HG03159 (cell line): ENCODE results near the gene HLA-DRB1.
"Not testable (repeated sequence)": the region's sequence is repeated elsewhere in the genome, so short reads cannot be mapped to it uniquely, and the experiment has no call there.

ENCODE experiments used
- ATAC-seq: cut with Tn5 transposase; IDR thresholded peaks from one replicate; pipeline ENCODE4 v1.9.1; 2021; ENCODE audit warnings: mild to moderate bottlenecking, moderate library complexity; ENCODE audit not compliant: unreplicated experiment

HLA-DRB1 gene

GRCh38 chr6:32609731-32610640 lies 20.3 kb upstream of the HLA-DRB1 start:
- ATAC-seq: peak; percentile 86

DNA sequence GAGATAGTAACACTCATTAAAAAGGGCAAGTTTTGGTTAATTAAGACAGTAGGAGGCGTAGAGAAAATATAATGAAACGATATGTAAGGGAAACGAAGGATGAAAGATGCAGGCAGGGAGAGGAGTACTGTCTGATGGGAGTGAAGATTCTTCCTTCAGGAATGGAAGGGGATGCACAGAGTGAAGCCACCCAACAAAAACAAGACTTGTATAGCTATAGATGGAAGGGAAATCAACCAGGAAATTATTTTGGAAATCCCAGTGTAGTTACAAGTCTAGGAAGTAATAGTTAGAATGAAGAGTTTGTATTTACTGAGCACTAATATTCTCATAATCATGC lies 19.7 kb upstream of the HLA-DRB1 start:
- ATAC-seq: no peak

DNA sequence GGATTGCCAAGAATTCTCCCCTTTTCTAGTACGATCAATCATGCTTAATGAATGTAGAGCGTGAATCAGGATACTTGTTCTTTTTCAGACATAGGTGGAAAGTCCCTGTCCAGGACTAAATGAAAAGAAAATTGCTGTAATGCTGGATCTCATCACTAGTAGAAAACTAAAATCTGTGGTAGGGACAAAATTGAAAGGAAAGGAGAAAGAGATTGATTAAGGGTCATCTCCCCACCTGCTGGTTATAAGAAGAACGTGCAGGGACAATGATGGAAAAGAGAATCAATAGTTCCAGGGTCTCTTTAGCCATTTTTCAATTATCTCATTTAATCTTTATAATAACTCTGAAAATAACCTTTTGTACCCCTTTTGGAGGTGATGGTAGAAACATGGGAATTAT lies 18.7 kb upstream of the HLA-DRB1 start:
- ATAC-seq: no peak

- ATAC-seq: no peak
These were observed 18.3 kb upstream of the HLA-DRB1 start for GRCh38 chr6:32607988-32608298.

GRCh38 chr6:32607263-32607987 lies 17.8 kb upstream of the HLA-DRB1 start:
- no peak for ATAC-seq

- ATAC-seq: no peak
These were observed 14.8 kb upstream of the HLA-DRB1 start for GRCh38 chr6:32604434-32604877.

GRCh38 chr6:32603888-32604287 lies 14.2 kb upstream of the HLA-DRB1 start:
- no peak for ATAC-seq

GRCh38 chr6:32603222-32603621 lies 13.6 kb upstream of the HLA-DRB1 start:
- ATAC-seq: no peak

DNA sequence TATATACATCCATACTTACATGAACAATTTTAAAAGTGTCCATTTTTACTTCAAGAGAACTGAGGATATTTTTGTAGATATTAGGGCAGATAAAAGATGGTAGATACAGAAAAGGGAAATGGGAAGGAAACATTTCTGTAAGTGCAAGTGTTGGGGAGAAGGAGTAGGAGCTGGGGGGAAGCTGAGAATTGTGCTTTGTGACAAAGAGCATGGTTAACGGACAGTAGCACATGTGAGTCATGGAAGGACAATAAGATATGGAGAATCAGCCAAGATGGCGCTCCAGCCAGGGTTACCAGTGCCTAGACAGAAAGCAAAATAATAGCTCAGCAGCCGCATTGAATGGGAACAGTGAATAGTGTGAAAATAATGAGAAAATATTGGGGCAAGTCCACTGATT lies 12.7 kb upstream of the HLA-DRB1 start:
- no peak for ATAC-seq

DNA sequence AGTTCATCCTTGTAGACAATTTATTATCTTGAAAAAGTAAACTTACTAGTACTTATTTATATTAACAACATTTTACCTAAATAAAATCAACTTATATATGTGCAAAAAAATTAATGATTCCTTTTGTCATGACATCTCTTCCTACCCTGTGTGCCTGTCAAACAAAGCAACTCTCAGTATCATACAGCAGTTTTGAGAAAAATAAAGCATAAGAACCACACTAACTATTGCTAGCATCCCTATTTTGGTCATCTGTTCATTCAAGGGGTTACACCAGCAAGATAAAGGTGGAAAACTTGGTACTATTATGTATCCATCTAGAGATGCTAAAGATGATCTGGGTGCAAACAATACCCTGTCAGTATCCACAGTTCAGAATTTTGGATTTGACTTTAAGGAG lies 7.4 kb upstream of the HLA-DRB1 start:
- ATAC-seq: no peak

- not testable (repeated sequence) for ATAC-seq
These were observed 1.1 kb upstream of the HLA-DRB1 start for GRCh38 chr6:32590713-32591112.

DNA sequence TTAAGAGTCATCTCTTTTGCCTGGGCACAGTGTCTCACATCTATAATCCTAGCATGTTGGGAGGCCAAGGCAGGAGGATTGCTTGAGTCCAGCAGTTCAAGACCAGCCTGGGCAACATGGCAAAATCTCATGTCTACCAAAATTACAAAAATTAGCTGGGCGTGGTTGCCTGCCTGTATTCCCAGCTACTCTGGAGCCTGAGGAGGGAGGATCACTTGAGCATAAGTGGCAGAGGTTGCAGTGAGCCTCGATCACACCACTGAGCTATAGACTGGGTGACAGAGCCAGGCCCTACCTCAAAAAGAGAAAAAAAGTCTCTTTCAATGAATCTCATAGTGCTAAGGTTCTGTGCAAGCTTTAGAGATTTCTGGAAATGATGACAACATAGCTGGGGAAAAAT lies 1.5 kb downstream of the HLA-DRB1 start:
- no peak for ATAC-seq

- no peak for ATAC-seq
These were observed 6.1 kb downstream of the HLA-DRB1 start for GRCh38 chr6:32583527-32583898.

- no peak for ATAC-seq
These were observed 8.1 kb downstream of the HLA-DRB1 start for GRCh38 chr6:32581315-32582095.

GRCh38 chr6:32580593-32580992 lies 9.1 kb downstream of the HLA-DRB1 start:
- no peak for ATAC-seq

- no peak for ATAC-seq
These were observed 10.7 kb downstream of the HLA-DRB1 start for GRCh38 chr6:32578962-32579361.

DNA sequence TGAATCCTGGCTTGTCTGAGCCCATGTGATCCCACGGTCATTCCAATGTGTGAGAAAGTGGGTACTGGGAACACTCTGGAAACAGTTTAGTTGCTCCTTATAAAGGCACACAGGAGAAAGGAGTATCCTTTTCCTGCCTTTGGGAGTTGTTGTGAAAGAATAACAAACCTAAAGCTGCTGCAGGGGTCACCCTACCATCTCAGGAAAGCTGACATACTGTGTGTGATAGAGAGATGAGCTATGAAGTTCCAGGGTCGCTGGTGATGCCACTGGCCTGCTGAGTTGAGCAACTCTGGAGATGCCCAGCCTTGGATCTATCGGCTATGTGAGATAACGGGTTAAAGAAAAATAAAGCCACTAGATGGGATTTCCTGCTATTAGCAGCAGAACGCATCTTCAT lies 12.2 kb downstream of the HLA-DRB1 start:
- ATAC-seq: not testable (repeated sequence)

DNA sequence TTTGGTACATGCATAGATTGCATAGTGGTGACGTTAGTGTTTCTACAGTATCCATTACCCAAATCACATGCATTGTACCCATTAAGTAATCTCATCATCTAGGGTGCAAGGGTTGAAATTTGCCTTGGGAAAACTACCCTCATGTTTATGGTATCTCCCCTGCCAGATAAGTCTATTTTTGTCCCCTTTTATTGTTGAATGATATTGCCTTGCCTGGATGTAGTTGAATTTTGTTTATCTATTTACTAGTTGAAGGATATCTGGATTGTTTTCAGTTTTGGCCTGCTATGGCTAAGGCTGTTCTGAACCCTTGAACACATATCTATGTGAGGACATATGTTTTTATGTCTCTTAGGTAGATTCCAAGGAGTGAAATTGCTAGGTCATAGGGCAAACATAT lies 13.4 kb downstream of the HLA-DRB1 start:
- no peak for ATAC-seq

GRCh38 chr6:32570363-32570905 lies 19.2 kb downstream of the HLA-DRB1 start:
- no peak for ATAC-seq

DNA sequence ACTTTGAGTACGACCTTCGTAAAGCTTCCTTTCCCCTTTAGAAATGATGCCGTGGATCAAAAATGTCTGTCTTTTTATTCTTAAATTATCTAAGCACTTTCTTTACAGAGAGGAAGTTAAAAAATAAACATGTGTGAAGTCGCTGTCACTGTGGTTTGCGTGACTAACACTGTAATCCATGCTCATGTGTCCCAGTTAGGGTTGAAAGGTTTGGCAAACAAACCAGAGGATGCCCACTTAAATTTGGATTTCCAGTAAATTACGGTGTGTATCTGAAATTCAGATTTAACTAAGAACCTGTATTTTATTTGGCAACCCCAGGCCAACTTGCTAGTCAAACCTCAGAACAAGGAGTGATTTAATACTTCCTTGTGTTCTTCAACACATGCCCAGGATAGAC lies 21.1 kb downstream of the HLA-DRB1 start:
- no peak for ATAC-seq

GRCh38 chr6:32566957-32567356 lies 22.7 kb downstream of the HLA-DRB1 start:
- ATAC-seq: no peak
